Superior temporal gyrus (tissue), 1 donor: ENCODE results near the gene SEMA6B.
"Not testable (repeated sequence)": the region's sequence is repeated elsewhere in the genome, so short reads cannot be mapped to it uniquely, and the experiment has no call there.

ENCODE experiments used
- DNase-seq: peaks from one replicate; pipeline ENCODE4 v3.0.0-alpha.2; 2016; ENCODE audit errors: extremely low spot score

SEMA6B gene

GRCh38 chr19:4575267-4576015, 16.0 kb upstream of the SEMA6B start:
- DNase-seq, result no peak

GRCh38 chr19:4573682-4574081, 14.2 kb upstream of the SEMA6B start:
- no peak for DNase-seq

- no peak for DNase-seq
These were observed 11.9 kb upstream of the SEMA6B start for GRCh38 chr19:4571305-4571917.

- no peak for DNase-seq
These were observed 11.4 kb upstream of the SEMA6B start for GRCh38 chr19:4570916-4571304.

- DNase-seq, result no peak
These were observed 10.9 kb upstream of the SEMA6B start for GRCh38 chr19:4570402-4570801.

- no peak for DNase-seq
These were observed 9.4 kb upstream of the SEMA6B start for GRCh38 chr19:4568886-4569285.

DNA sequence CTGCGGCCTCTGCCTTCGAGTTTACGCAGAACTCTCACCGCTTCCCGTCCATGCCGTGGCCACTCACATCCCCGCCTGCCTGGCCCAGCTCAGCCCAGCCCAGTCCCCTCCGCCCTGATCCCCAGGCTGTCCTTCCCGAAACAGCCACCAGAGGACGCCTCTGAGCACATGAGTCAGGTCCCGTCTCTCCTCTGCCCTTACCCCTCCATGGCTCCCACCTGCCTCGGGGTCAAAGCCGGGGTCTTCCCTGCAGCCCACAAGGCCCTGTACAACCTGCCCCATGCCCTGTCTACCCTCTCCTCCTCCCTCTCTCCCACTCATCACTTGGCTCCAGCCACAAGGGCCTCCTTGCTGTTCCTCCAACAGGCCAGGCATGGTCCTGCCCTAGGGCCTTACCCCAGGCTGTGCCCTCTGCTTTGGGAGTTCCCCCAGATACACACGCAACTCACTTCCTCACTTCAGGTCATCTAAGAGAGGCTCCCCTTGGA, 8.1 kb upstream of the SEMA6B start:
- DNase-seq, result no peak

- no peak for DNase-seq
These were observed 7.0 kb upstream of the SEMA6B start for GRCh38 chr19:4566402-4567051.

DNA sequence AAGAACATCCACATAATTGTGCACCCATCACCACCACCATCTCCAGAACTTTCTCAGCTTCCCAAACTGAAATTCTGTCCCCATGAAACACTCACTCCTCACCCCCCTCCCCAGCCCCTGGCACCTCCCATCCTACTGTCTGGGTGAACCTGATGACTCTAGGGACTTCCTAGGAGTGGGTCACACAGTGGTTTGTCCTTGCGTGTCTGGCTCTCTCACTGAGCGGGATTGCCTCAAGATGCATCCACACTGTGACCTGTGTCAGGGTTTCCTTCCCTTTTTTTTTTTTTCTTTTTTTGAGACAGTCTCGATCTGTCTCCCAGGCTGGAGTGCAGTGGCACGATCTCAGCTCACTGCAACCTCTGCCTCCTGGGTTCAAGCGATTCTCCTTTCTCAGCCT, 4.1 kb upstream of the SEMA6B start:
- DNase-seq, result not testable (repeated sequence)

DNA sequence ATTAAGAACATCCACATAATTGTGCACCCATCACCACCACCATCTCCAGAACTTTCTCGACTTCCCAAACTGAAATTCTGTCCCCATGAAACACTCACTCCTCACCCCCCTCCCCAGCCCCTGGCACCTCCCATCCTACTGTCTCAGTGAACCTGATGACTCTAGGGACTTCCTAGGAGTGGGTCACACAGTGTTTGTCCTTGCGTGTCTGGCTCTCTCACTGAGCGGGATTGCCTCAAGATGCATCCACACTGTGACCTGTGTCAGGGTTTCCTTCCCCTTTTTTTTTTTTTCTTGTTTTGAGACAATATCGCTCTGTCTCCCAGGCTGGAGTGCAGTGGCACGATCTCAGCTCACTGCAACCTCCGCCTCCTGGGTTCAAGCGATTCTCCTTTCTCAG, 2.6 kb upstream of the SEMA6B start:
- DNase-seq, result not testable (repeated sequence)

GRCh38 chr19:4557971-4558941, 1.2 kb downstream of the SEMA6B start:
- DNase-seq, result no peak

DNA sequence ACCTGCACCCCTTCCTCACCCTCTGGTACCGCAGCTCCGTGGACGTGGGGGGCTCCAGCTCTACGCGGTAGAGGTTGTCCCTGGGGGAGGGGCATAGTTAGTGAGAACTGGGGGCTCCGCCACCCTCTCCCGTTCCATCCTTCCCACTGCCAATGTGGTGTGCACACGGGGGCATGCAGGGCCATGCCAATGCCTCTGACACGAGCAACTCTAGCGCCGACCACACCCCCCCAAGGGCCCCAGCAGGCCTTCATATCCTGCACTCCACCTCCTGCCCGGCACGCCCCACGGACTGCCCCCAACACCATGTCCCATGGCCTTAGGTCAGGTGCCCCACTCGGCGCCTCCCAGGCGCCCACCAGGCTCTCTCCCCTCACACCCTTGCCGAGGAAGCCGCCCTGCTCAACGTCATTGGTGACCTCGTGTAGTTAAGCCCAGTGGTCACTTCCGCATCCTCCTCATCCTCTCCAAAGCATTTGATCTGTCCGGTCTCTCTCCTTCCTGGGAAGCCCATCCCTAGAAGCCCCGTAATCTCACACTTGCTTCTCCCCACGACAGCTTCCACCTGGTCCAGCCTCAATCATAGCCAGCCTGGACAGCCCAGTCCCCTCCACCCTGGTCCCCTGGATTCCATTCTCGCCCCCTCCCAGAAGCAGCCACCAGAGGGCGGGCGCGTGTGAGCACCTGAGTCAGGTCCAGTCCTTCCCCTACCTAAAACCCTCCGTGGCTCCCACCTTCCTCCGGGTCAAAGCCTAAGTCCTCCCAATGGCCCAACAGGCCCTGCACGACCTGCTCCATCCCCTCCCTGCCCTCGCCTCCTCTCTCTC, 2.1 kb downstream of the SEMA6B start:
- DNase-seq, result no peak

- DNase-seq, result no peak
These were observed 2.8 kb downstream of the SEMA6B start for GRCh38 chr19:4556597-4557127.

DNA sequence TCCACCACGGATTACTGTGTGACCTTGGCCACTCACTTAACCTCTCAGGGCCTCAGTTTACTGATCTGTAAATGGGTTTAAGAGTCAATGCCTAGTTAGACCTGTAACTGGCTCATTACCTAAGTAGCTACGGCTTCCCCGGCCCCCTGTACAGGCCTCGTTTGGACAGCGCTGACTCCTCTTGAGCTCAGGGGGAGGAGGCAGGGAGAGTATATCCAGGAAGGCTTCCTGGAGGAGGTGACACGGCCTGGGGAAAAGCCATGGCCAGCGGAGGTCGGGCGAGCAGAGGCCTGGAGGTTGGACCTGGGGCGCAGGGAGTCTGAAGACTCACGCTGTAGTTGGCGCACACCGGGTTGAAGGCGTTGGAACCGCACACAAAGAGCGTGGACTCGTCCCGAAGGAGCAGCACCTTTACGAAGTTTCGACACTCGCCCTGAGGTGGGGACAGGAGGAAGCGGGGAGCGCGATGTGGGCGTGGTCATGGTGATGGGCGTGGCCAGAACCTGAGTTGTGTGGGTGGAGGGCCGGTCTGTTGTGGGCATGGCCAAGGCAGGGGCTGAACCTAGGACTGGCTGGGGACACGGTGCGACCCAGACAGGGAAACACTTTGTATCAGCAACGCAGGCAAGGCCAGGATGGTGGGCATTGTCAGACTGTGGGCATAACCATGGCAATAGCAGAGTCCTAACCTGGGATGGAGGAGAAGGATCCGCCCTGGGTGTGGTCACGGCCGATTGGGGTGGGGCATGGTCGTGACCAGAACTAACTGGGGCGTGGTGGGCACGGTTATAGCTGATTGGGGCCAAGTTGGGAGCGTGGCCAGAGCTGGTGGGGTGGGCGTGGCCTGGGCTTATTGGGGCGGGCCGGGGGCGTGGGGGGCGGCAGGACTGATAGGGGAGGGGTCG, 3.6 kb downstream of the SEMA6B start:
- DNase-seq, result no peak

- DNase-seq, result no peak
These were observed 4.8 kb downstream of the SEMA6B start for GRCh38 chr19:4554717-4555116.

DNA sequence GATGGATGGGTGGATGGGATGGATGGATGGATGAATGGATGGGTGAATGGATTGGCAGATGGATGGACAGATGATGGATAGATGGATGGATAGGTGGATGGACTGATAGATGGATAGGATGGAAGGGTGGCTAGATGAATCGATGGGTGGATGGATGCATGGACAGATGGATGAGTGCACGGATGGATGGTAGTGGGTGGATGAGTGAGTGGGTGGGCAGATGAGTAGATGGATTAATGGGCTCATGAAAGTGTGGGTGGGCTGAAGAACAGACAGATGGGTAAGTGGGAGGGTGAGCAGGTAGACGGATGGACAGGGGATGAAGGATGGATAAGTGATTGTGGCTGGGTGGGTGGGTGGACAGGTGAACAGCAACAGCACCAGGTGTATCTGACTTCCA, 5.7 kb downstream of the SEMA6B start:
- DNase-seq, result no peak

DNA sequence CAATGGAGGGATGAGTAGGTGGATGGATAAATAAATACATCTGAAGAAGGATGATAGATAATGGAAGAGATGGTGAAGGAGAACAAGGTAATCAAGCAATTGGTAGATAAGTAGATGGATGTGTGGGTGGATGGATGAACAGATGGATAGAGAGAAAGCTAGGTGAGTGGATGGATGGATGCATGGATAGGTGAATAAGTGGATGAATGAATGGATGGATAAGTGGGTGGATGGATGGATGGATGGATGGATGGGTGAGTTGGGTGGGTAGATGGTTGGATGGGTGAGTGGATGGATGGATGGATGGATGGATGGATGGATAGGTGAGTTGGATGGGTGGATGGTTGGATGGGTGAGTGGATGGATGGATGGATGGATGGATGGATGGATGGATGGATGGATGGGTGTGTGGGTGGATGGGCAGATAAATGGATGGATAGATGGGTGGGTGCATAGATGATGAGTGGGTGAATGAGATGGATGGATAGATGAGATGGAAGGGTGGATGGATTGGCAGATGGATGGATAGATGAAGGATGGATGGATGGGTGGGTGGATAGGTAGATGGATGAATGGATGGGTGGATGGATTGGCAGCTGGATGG, 6.3 kb downstream of the SEMA6B start:
- DNase-seq, result no peak

GRCh38 chr19:4552525-4552819, 7.0 kb downstream of the SEMA6B start:
- no peak for DNase-seq

DNA sequence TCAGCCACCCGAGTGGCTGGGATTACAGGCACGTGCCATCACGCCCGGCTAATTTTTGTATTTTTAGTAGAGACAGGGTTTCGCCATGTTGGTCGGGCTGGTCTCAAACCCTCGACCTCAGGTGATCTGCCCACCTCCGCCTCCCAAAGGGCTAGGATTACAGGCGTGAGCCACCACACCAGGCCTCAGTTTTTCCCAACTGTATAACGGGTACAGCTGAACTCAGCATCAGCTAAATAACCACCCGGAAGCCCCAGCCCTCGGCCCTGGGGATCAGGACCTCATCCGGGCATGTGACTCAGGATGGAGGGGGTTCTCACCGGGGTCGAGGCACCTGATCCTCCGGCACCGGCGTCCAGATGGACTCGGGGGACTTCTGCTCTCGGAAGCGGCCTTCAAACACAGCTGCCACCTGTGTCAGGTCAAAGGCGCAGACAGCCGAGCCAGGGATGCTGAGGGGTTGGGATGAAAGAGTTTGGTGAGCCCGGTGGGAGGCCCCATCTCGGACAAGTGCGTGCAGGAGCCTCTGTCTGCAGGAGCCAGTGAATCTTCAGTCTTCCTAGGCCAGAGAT, 8.9 kb downstream of the SEMA6B start:
- DNase-seq, result no peak
